ENCODE results near the gene SLC8A3. TPM values are rescaled to one million over a fixed set of nuclear protein-coding genes. Genes with fewer than 3 reads are reported as not detected.

SLC8A3 gene
- total RNA-seq, 1 donor from 2014 or later, result 0.08 TPM

GRCh38 chr14:70181276-70181675 is 7.5 kb downstream of the SLC8A3 start:
- no peak for DNase-seq (ENCODE audit: low read depth)
- Histone ChIP-seq H3K4me3 (ENCODE audit: low read depth, low read length) (no peak overlapping the region), H3K36me3 (ENCODE audit: control insufficient read depth, insufficient read depth, low read length) (no peaks in the 10 kb centered on the region), H3K27me3 (ENCODE audit: control insufficient read depth, insufficient read depth, low read length) (no peaks in the 10 kb centered on the region)
- TF ChIP-seq, protein P1, sequence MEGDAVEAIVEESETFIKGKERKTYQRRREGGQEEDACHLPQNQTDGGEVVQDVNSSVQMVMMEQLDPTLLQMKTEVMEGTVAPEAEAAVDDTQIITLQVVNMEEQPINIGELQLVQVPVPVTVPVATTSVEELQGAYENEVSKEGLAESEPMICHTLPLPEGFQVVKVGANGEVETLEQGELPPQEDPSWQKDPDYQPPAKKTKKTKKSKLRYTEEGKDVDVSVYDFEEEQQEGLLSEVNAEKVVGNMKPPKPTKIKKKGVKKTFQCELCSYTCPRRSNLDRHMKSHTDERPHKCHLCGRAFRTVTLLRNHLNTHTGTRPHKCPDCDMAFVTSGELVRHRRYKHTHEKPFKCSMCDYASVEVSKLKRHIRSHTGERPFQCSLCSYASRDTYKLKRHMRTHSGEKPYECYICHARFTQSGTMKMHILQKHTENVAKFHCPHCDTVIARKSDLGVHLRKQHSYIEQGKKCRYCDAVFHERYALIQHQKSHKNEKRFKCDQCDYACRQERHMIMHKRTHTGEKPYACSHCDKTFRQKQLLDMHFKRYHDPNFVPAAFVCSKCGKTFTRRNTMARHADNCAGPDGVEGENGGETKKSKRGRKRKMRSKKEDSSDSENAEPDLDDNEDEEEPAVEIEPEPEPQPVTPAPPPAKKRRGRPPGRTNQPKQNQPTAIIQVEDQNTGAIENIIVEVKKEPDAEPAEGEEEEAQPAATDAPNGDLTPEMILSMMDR (IDR thresholded peaks at IDR 0.05; ENCODE audit: insufficient read depth, low read length, poor library complexity, severe bottlenecking), result no peak

DNA sequence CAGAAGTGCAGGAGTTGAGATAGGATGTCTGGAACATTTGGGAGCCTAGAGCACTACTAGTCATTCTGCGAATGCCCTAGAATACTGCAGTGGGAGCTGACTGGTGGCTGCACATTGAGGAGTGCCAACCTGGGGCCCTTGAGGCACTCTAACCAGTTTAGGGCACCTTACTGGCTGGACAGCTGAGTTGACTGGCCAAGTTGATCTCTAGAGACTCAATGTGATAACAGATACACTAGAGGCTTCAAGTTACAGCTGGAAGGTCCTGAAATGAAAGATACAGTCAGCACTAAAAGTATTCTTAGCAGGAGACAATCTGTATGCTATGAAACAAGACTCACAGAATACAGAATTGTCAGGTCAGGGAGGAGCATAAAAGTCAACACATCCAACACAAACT is 8.0 kb downstream of the SLC8A3 start:
- TF ChIP-seq, protein P1 (IDR thresholded peaks at IDR 0.05; ENCODE audit: insufficient read depth, low read length, poor library complexity, severe bottlenecking), result no peak
- no peak for DNase-seq (ENCODE audit: low read depth)
- Histone ChIP-seq H3K4me3 (ENCODE audit: low read depth, low read length) (no peak overlapping the region), H3K36me3 (ENCODE audit: control insufficient read depth, insufficient read depth, low read length) (no peaks in the 10 kb centered on the region), H3K27me3 (ENCODE audit: control insufficient read depth, insufficient read depth, low read length) (no peaks in the 10 kb centered on the region)

DNA sequence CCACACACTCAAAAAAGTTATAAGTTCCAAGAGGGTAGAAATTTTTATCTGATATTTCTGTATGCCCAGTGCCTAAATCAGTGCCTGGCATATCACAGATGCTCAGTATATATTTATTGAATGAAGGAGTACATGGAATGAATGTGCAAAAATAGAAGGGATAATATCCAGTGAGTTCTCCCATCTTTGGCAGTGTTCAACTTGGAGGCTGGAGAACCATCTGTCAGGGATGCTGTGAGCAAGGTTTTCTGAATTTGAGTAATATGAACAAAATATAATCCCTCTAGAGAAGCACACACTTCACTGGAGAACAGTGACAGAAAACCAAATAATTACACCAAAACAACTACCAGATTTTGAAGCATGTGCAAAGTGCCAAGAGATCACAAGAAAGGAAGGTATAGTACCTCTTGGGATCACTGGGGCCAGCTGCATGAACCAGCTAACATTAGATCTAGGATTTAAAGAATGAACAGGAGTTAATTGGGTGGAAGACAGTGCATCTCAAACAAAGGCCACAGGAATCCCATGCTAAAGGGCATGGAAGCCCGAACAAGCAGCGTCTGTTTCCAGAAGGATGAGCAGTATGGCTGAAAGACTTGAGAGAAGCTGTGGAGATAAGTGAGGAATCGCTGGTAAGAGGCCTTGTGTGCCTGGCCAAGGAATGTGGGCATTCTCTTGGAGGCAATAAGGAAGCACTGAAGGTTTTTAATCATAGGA is 11.5 kb downstream of the SLC8A3 start:
- no peak overlapping the region for H3K4me3 ChIP-seq (ENCODE audit: low read depth, low read length)
- no peak for DNase-seq (ENCODE audit: low read depth)
- H3K27me3 ChIP-seq (ENCODE audit: control insufficient read depth, insufficient read depth, low read length), result no peaks in the 10 kb centered on the region
- TF ChIP-seq, protein P1 (IDR thresholded peaks at IDR 0.05; ENCODE audit: insufficient read depth, low read length, poor library complexity, severe bottlenecking), result no peak
- H3K36me3 ChIP-seq (ENCODE audit: control insufficient read depth, insufficient read depth, low read length), result no peaks in the 10 kb centered on the region

DNA sequence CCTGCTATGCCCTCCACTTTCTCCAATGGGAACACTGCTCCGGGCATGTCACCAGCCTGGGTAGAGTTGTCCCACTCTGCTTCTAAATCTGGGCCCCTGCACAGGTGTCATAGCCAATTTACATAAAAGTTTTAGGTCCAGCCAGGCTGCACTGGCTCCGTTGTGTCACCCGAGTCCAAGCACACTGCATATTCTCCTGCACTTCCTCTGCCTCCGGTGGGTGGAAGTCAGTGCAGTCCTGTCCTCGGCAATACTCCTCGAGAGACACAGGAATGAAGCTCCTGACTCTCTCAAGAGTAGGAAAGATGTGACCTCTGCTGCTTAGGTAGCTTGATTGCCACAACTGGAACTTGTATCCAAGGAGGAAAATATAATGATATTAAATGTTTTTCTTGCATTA is 15.2 kb downstream of the SLC8A3 start:
- no peaks in the 10 kb centered on the region for H3K27me3 ChIP-seq (ENCODE audit: control insufficient read depth, insufficient read depth, low read length)
- H3K4me3 ChIP-seq (ENCODE audit: low read depth, low read length), result no peak overlapping the region
- no peaks in the 10 kb centered on the region for H3K36me3 ChIP-seq (ENCODE audit: control insufficient read depth, insufficient read depth, low read length)
- TF ChIP-seq, protein P1 (IDR thresholded peaks at IDR 0.05; ENCODE audit: insufficient read depth, low read length, poor library complexity, severe bottlenecking), result no peak
- no peak for DNase-seq (ENCODE audit: low read depth)

DNA sequence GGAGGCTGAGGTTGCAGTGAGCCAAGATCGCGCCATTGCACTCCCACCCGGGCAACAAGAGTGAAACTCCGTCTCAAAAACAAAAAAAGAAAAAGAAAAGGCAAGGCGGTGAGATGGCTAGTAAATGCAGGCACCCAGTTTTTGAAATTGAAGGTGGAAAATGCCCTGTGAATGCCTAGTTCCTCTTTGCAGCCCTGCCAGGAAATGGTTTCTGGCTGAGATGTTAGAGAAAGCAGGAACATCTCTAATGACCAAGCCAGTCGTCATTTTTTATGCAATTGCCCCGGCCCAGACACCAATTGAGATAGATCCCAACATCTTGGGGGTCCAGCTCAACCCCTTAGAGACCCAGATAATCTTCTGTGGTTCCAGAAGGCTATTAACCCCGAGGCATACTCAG is 17.0 kb downstream of the SLC8A3 start:
- H3K36me3 ChIP-seq (ENCODE audit: control insufficient read depth, insufficient read depth, low read length), result no peaks in the 10 kb centered on the region
- TF ChIP-seq, protein P1 (IDR thresholded peaks at IDR 0.05; ENCODE audit: insufficient read depth, low read length, poor library complexity, severe bottlenecking), result no peak
- H3K4me3 ChIP-seq (ENCODE audit: low read depth, low read length), result no peak overlapping the region
- no peaks in the 10 kb centered on the region for H3K27me3 ChIP-seq (ENCODE audit: control insufficient read depth, insufficient read depth, low read length)
- DNase-seq (ENCODE audit: low read depth), result no peak

GRCh38 chr14:70170976-70171375 is 17.8 kb downstream of the SLC8A3 start:
- DNase-seq (ENCODE audit: low read depth), result no peak
- Histone ChIP-seq H3K4me3 (ENCODE audit: low read depth, low read length) (no peak overlapping the region), H3K36me3 (ENCODE audit: control insufficient read depth, insufficient read depth, low read length) (no peaks in the 10 kb centered on the region), H3K27me3 (ENCODE audit: control insufficient read depth, insufficient read depth, low read length) (no peaks in the 10 kb centered on the region)
- TF ChIP-seq, protein P1 (IDR thresholded peaks at IDR 0.05; ENCODE audit: insufficient read depth, low read length, poor library complexity, severe bottlenecking), result no peak
